K562 (cell line): ENCODE measurements around the gene UBE2E1. TPM values are rescaled to one million over a fixed set of nuclear protein-coding genes. Genes with fewer than 3 reads are reported as not detected.

ENCODE experiments used
- ATAC-seq: fragments of 200-7000 bp; cut with Tn5 transposase; 3 replicates; pipeline ENCODE4 v1.9.1; 2020; ENCODE audit warnings: moderate library complexity
- BruUV-seq: library from RNA; stranded (reverse); fragments of 400-500 nt; replicated peaks from 2 replicates; lab custom pipeline; 2021; lab: Mats Ljungman, UMichigan
- CTCF ChIA-PET: fragments of 300-600 bp; formaldehyde crosslinking; extraction: SDS; loops from one replicate; lab custom pipeline; 2021; ENCODE audit warnings: low intra/inter-chr PET ratio; lab: Yijun Ruan, JAX
- POLR2A ChIA-PET: fragments of 300-600, 350-650 bp; sonication (Branson Sonifier 250); formaldehyde crosslinking; extraction: SDS; loops from one replicate; lab custom pipeline; 2021; ENCODE audit warnings: antibody characterized with exemption, inconsistent platforms; lab: Yijun Ruan, JAX
- DNase-seq, 4 experiments: peaks; one replicate each; pipeline versions ENCODE4 v3.0.0 to v3.0.0-alpha.2; 2011 to 2018; ENCODE audit warnings: low spot score in 3 of 4, mixed read lengths in 3 of 4; ENCODE audit errors: extremely low read depth in 1 of 4
- FAIRE-seq: peaks from 2 replicates; lab custom pipeline; 2011; peaks lifted over from hg19 to GRCh38; lab: Jason Lieb, UNC
- H2AFZ ChIP-seq: 2 replicates; pipeline ENCODE4 v1.6.0; 2011; ENCODE audit warnings: low read depth, low read length, control low read depth, inconsistent platforms
- H3K27ac ChIP-seq: fragments of 200-600 bp; 3 replicates; pipeline ENCODE4 v1.8.0; 2011; ENCODE audit warnings: low read depth, mild to moderate bottlenecking, control low read depth, inconsistent platforms, low read length, moderate library complexity, mixed read lengths; ENCODE audit errors: extremely low read depth
- H3K27me3 ChIP-seq, 2 experiments: fragments of 300-600 bp in 1 of 2; 2 replicates in 1 of 2; 3 replicates in 1 of 2; pipeline versions ENCODE4 v1.6.0 to v1.8.0; 2011; ENCODE audit warnings: inconsistent platforms in 2 of 2, low read length in 2 of 2, mild to moderate bottlenecking in 1 of 2, mixed read lengths in 1 of 2, moderate library complexity in 1 of 2; ENCODE audit not compliant: control insufficient read depth in 2 of 2, insufficient read depth in 2 of 2
- H3K36me3 ChIP-seq: fragments of 300-600 bp; 3 replicates; pipeline ENCODE4 v1.8.0; 2011; ENCODE audit warnings: mild to moderate bottlenecking, low read length, inconsistent platforms; ENCODE audit not compliant: control insufficient read depth, insufficient read depth
- H3K4me1 ChIP-seq, 2 experiments: fragments of 200-600 bp in 1 of 2; replicated peaks in 1 of 2; 2 replicates in 1 of 2; 3 replicates in 1 of 2; pipeline versions ENCODE4 v1.5.1 to v1.8.0; 2011; ENCODE audit warnings: inconsistent platforms in 2 of 2, low read length in 2 of 2, mild to moderate bottlenecking in 1 of 2, mixed read lengths in 1 of 2, moderate library complexity in 1 of 2; ENCODE audit not compliant: control insufficient read depth in 2 of 2, insufficient read depth in 2 of 2
- H3K4me2 ChIP-seq: 2 replicates; pipeline ENCODE4 v1.6.1; 2011; ENCODE audit warnings: low read length, control low read depth, inconsistent platforms, mixed read lengths; ENCODE audit not compliant: insufficient read depth
- H3K4me3 ChIP-seq: fragments of 200-600 bp; sonication (generic), shearing (Covaris generic); 2 replicates; pipeline ENCODE4 v1.5.1; 2016; ENCODE audit warnings: control low read depth, inconsistent platforms
- H3K79me2 ChIP-seq: fragments of 200-600 bp; 3 replicates; pipeline ENCODE4 v1.8.0; 2011; ENCODE audit warnings: low read length, inconsistent platforms; ENCODE audit not compliant: control insufficient read depth, insufficient read depth
- H3K9ac ChIP-seq, 2 experiments: 2 replicates each; pipeline versions ENCODE4 v1.6.0 to v1.6.1; 2011; ENCODE audit warnings: low read depth in 2 of 2, low read length in 2 of 2, control low read depth in 1 of 2, inconsistent platforms in 1 of 2, mild to moderate bottlenecking in 1 of 2, mixed read lengths in 1 of 2; ENCODE audit not compliant: insufficient read depth in 1 of 2
- H3K9me1 ChIP-seq: one replicate; pipeline ENCODE4 v1.6.0; 2011; ENCODE audit warnings: inconsistent platforms, mild to moderate bottlenecking, low read length, moderate library complexity; ENCODE audit not compliant: control insufficient read depth, insufficient read depth
- H3K9me3 ChIP-seq: replicated peaks from 2 replicates; pipeline ENCODE4 v1.5.1; 2011; ENCODE audit warnings: low read depth, low read length, inconsistent platforms; ENCODE audit not compliant: control insufficient read depth, insufficient read depth
- H4K20me1 ChIP-seq: replicated peaks from 2 replicates; pipeline ENCODE4 v1.6.1; 2011; ENCODE audit warnings: low read length, inconsistent platforms, mixed read lengths; ENCODE audit not compliant: control insufficient read depth, insufficient read depth
- CBFB ChIP-seq: sonication (generic); formaldehyde crosslinking; IDR thresholded peaks from 2 replicates; pipeline ENCODE4 v1.4.0; 2020; ENCODE audit warnings: mild to moderate bottlenecking, missing genetic modification reagents
- WGBS: fragments of 100-300 bp; shearing (Covaris generic); methylation state at CpG from one replicate; pipeline ENCODE4 v1.1.6; 2016; ENCODE audit warnings: low coverage, mixed read lengths; ENCODE audit not compliant: insufficient coverage; ENCODE audit errors: missing lambda C conversion rate; 5-methylcytosine and 5-hydroxymethylcytosine counted together
- in situ Hi-C: fragments of 300-500 bp; cut with MboI; formaldehyde crosslinking; loops from 4 replicates; pipeline ENCODE4 v1.15.0; 2018; ENCODE audit warnings: inconsistent platforms, mixed read lengths
- intact Hi-C: fragments of 100-400 bp; cut with micrococcal nuclease; formaldehyde crosslinking; loops from 2 replicates; pipeline ENCODE4 v1.14.2; 2022
- polyA plus RNA-seq, 8 experiments: library from polyadenylated mRNA; depleted of rRNA in 4 of 8; stranded (reverse) in 5 of 8; unstranded in 3 of 8; fragments of >200 nt; fragmentation: Nextera tagmentation in 2 of 8; fragmentation: Illumina TruSeq in 1 of 8; extraction: Ambion mirVana in 2 of 8; extraction: Trizol in 1 of 8; gene quantifications; 2 replicates each; pipeline versions ENCODE4 v1.2.1 to v1.2.3, GENCODE V29; 2011 to 2014; ENCODE audit warnings: inconsistent platforms in 1 of 8, missing spikeins in 1 of 8
- total RNA-seq, 7 experiments: library from RNA; depleted of rRNA in 6 of 7; stranded (reverse); fragments of >200 nt in 6 of 7; fragmentation: Illumina TruSeq in 2 of 7; extraction: Trizol in 2 of 7; gene quantifications; 2 replicates each; pipeline versions ENCODE4 v1.2.1 to v1.2.3, GENCODE V29; 2011 to 2021; ENCODE audit warnings: low replicate concordance in 1 of 7
- TF ChIP-seq, protein P1 (sequence below), 2 experiments: fragments of 450-650 bp; conservative IDR thresholded peaks; 2 replicates each; pipeline ENCODE4 v1.6.1; 2017; ENCODE audit warnings: mild to moderate bottlenecking in 2 of 2, moderate library complexity in 2 of 2

UBE2E1 gene
- total and polyA plus RNA-seq, 9 of the 15 experiments (the other 6 are each of a cell fraction or from before 2014, with no cell fraction given), result 54.4 to 294 (median 165) TPM

DNA sequence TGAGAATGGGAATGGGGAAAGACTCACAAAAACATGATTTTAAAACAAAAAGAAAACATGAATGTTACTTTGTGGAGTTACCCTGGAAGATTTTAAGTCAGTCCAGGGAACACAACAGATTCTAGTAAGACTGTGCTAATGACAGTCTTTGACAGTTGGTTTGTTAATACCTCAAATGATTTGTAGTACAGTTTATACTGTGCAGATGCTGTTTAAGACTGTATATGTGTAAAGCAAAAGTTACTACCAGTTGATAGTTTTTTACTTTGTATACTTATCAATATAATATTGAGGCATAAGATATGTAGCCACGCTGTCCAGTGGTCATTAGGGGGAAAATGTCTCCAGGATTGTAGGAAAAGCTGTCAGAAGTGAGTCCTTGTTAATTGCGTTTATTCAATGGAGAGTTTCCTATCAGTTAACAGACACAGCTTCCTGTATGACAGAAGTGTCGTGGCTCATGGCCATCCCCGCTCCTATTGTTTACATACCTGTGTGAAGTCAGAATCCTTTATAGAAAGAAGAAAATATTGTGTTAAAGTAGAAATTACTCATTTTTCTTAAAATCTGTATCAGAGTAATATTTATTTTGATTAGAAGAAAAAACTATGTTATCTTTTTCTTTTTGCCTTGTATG lies 75.1 kb downstream of the UBE2E1 start:
- no peak overlapping the region; the same call in 2 of the 3 replicates for H3K27ac ChIP-seq
- no peaks in the 10 kb centered on the region for H3K27me3 ChIP-seq
- H3K36me3 ChIP-seq, result peaks cover 5% of the 10 kb centered on the region; the same call in 2 of the 3 replicates
- no peak overlapping the region for H3K4me3 ChIP-seq
- ChIA-PET POLR2A (interaction anchor here (0.6 to 1.2 kb wide), 2 partner anchors 14 to 66 kb away, joined by 3 read pairs; no protein-coding TSS in a partner anchor), CTCF (no interaction called here)
- no peaks in the 10 kb centered on the region for H3K9me3 ChIP-seq
- DNase-seq (no peak), ATAC-seq (peak; percentile 61), FAIRE-seq (no peak)
- peaks cover 16% of the 10 kb centered on the region; the same call in 2 of the 3 replicates for H3K79me2 ChIP-seq
- no peaks in the 10 kb centered on the region for H4K20me1 ChIP-seq
- no peak overlapping the region for H3K4me2 ChIP-seq
- peaks cover 3% of the 10 kb centered on the region in 2 experiments; a peak in 3 of 5 replicates for H3K4me1 ChIP-seq
- 23% methylated on average over 4 of the region's 4 CpGs for WGBS
- no peak overlapping the region for H2AFZ ChIP-seq
- no peak overlapping the region for H3K9ac ChIP-seq
- in situ Hi-C loops (no loop called here), intact Hi-C loops (loop anchor here (10.0 kb wide), 1 partner anchor 264 kb away; no protein-coding TSS in a partner anchor)
- no peaks in the 10 kb centered on the region for H3K9me1 ChIP-seq
- no peak for TF ChIP-seq CBFB (CRISPR knock-in tag)
- TF ChIP-seq, protein P1, sequence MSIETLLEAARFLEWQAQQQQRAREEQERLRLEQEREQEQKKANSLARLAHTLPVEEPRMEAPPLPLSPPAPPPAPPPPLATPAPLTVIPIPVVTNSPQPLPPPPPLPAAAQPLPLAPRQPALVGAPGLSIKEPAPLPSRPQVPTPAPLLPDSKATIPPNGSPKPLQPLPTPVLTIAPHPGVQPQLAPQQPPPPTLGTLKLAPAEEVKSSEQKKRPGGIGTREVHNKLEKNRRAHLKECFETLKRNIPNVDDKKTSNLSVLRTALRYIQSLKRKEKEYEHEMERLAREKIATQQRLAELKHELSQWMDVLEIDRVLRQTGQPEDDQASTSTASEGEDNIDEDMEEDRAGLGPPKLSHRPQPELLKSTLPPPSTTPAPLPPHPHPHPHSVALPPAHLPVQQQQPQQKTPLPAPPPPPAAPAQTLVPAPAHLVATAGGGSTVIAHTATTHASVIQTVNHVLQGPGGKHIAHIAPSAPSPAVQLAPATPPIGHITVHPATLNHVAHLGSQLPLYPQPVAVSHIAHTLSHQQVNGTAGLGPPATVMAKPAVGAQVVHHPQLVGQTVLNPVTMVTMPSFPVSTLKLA (conservative IDR thresholded peaks at IDR 0.05), result peak in 1 of 2 experiments; percentile 31; a peak in 1 of 4 replicates
- no TSS peak for BruUV-seq
